OCI-LY7 (cell line): ENCODE results near the gene PRIMA1.

Source experiments
- EZH2phosphoT487 ChIP-seq: fragments of 200-600 bp; sonication (generic); IDR thresholded peaks from 2 replicates; pipeline ENCODE4 v1.6.1; 2018; ENCODE audit warnings: low read depth, borderline replicate concordance, mild to moderate bottlenecking, mixed run types, antibody characterized with exemption, low read length, moderate library complexity, mixed read lengths
- TF ChIP-seq, protein P1 (sequence below): fragments of 200-600 bp; sonication (generic); conservative IDR thresholded peaks from 2 replicates; pipeline ENCODE4 v1.5.1; 2014; ENCODE audit warnings: mild to moderate bottlenecking, antibody characterized with exemption, low read length, moderate library complexity, mixed read lengths

DNA sequence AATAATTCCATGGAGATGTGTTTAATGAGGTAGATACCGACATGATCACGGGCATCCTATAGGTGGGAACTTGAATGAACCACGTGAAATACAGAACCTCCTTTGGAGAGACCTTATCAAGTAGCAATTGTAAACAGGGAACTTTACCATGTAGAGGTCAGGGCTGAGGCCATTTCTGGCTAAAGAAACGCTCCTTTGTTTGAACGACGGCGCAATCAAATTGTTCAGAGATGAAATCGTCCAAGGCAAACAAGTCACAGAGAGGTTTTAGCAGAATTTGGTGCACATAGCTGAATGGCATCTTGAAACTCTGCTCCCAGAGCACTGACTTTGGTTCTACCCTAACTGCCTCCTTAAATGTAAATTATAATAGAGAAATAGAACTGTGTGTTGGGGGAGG, 9.8 kb downstream of the PRIMA1 start:
- TF ChIP-seq, protein P1, sequence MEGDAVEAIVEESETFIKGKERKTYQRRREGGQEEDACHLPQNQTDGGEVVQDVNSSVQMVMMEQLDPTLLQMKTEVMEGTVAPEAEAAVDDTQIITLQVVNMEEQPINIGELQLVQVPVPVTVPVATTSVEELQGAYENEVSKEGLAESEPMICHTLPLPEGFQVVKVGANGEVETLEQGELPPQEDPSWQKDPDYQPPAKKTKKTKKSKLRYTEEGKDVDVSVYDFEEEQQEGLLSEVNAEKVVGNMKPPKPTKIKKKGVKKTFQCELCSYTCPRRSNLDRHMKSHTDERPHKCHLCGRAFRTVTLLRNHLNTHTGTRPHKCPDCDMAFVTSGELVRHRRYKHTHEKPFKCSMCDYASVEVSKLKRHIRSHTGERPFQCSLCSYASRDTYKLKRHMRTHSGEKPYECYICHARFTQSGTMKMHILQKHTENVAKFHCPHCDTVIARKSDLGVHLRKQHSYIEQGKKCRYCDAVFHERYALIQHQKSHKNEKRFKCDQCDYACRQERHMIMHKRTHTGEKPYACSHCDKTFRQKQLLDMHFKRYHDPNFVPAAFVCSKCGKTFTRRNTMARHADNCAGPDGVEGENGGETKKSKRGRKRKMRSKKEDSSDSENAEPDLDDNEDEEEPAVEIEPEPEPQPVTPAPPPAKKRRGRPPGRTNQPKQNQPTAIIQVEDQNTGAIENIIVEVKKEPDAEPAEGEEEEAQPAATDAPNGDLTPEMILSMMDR = no peak
- no peak for TF ChIP-seq EZH2phosphoT487
